Endometrial microvascular endothelial cells (primary cell): ENCODE measurements around the gene GJD3. TPM values are rescaled to one million over a fixed set of nuclear protein-coding genes. Genes with fewer than 3 reads are reported as not detected.
"Not testable (repeated sequence)": the region's sequence is repeated elsewhere in the genome, so short reads cannot be mapped to it uniquely, and the experiment has no call there.

Experiments used
- in situ Hi-C: cut with HindIII; loops from 2 replicates; pipeline ENCODE4 v1.10.0; 2017; ENCODE audit warnings: low sequenced_read_pairs, low pct_unique_long_range_greater_than_20kb; ENCODE audit errors: inconsistent ontology term
- total RNA-seq: library from RNA; depleted of rRNA; stranded (reverse); fragments of >200 nt; gene quantifications from one replicate; pipeline ENCODE4 v1.2.3, GENCODE V29; 2015; ENCODE audit errors: inconsistent ontology term

GJD3 gene
- not detected for total RNA-seq

DNA sequence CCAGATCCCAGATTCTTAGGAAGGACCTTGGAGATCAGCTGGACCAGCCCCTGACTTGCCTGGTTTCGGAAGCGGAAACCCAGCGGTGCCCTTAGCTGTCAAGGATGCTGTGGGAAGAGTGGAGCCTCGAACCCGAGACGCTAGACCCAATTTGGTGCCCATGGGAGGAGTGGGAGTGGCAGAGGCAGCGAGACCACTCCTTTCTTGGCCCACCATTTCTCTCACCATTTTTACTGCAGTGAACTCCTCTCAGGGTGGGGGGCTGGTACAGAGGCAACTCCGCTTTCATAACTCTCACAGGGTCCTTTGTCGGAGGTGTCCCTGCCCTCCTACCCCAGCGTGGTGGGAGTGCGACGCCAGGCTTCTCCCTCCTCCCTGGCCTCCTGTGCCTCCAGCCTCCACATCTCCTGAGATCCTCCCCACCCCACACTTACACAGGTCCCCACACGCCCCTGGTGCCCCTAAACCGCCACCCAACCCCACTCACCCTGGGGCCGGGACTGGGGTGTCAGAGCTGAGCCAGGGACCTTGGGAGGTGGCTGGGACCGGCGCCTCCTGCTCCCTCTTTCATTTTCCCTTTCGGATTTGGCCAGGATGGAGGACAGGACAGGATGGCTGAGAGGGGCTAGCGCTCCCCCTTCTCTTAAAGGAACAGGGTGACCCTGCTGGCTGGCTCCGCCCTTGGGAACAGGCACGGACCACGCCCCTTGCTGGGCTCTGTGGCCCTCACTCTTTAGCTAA lies at the start of gene GJD3:
Gene GJD3 (minus strand): TSS at position 617 of the 741 bp plus-strand sequence. CDS start 922 bp downstream, outside the sequence.
- in situ Hi-C loops: loop anchor here (10.0 kb wide), 2 partner anchors 49 to 81 kb away; partner anchors contain the start of gene IGFBP4

- in situ Hi-C loops: not testable (repeated sequence)
Measured at GRCh38 chr17:40414312-40414711, 49.8 kb upstream of the GJD3 start.

DNA sequence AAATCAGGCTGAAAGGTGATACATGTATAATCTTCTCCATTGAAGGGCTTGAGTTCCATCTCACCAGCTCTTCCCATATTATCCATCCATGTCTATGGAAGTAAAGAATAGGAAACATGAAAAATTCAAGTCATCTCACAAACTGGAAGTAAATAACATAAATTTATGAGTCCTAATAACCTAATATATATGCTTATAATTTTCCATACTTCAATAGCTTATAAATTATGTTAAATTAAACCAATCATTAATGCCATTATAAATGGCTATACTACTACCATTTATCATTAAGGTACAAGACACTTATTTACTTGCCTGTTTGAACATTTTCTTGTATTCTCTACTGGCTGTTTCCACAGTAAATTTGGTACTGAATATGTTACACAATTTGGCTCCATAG lies 48.3 kb upstream of the GJD3 start:
- in situ Hi-C loops: no loop called here

DNA sequence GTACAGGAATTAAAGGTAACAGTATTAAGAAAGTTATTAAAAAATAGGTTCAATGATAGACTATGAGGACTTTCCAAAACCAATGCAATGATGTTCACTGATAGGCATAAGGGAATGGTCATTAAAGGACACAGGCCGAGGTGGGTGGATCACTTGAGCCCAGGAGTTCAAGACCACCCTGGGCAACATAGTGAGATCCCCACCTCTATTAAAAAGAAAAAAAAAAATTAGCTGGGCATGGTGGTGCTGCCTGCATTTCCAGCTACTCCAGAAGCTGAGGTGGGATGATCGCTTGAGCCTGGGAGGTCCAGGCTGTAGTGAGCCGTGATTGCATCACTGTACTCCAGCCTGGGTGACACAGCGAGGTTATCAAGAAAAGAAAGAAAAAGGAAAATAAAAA lies 47.3 kb upstream of the GJD3 start:
- in situ Hi-C loops: no loop called here

DNA sequence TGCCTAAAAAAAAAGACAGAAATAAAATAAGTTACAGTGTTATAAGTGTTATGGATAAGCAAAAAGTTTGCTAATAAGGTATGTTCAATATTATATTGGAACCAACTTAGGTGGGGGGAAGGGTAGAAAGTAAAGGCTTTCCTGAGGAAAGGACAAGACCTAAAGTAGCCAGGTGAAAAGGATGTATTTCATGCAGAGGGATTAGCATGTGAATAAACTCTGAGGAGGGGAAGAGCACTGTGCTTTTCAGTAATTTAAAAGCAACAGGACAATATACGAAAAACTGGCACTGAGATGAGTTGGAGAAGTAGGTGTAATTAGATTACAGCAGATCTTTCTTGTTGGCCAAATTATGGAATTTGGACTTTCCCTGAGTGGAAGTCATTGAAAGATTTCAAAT lies 45.5 kb upstream of the GJD3 start:
- in situ Hi-C loops: no loop called here

DNA sequence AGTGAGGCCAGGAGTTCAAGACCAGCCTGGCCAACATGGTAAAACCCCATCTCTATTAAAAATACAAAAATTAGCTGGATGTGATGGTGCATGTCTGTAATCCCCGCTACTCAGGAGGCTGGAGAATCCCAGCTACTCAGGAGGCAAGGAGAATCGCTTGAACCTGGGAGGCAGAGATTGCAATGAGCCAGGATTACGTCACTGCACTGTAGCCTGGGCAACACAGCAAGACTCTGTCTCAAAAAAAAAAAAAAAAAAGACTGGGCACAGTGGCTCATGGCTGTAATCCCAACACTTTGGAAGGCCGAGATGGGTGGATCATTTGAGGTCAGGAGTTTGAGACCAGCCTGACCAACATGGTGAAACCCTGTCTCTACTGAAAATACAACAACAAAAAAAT lies 45.0 kb upstream of the GJD3 start:
- in situ Hi-C loops: not testable (repeated sequence)

DNA sequence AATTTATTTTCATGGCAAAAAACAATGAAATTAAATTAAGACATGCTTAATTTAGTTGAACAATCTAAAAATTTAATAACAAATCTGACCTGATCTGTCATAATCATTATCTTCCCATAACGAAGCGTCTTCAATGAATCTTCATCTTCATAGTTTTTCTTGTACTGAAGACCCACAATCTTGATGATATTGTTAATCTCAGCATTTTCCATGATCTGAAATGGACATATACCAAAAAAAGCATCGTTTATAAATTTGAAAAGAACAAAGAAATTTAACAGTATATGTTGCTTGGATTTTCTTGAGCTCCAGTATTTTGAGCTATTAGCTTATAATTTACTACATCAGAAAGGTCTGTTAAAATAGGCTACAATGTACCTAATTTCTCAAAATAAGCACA lies 42.9 kb upstream of the GJD3 start:
- in situ Hi-C loops: no loop called here

GRCh38 chr17:40404003-40404402 lies 39.5 kb upstream of the GJD3 start:
- in situ Hi-C loops: no loop called here

DNA sequence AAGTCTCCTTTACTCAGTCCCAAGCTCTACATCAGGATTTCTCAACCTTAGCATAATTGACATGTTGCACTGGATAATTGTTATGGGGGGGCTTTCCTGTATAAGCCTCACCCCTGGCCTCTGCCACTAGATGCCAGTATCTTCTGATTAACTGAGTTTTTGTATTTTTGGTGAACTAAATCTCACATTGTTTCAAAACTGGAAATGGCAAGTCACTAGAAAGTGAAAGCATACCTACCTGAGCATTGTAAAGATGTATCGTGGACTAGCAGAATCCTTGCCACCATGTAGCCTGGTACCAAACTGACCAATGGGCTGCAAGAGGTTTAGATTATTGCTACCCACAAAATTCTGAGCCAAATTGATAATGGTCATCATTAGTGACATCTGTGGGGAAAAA lies 38.1 kb upstream of the GJD3 start:
- in situ Hi-C loops: no loop called here

- in situ Hi-C loops: no loop called here
Measured at GRCh38 chr17:40399185-40399584, 34.6 kb upstream of the GJD3 start.

DNA sequence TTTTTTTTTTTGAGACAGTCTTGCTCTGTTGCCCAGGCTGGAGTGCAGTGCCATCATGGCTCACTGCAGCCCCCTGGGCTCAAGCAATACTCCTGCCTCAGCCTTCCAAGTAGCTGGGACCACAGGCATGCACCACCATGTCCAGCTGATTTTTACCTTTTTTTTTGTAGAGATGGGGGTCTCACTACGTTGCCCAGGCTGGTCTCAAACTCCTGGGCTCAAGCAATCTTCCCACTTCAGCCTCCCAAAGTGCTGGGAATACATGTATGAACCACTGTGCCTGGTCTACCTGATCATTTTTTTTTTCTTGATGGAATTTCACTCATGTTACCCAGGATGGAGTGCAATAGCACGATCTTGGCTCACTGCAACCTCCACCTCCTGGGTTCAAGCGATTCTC lies 22.0 kb upstream of the GJD3 start:
- in situ Hi-C loops: not testable (repeated sequence)

GRCh38 chr17:40382251-40382650 lies 17.7 kb upstream of the GJD3 start:
- in situ Hi-C loops: no loop called here

DNA sequence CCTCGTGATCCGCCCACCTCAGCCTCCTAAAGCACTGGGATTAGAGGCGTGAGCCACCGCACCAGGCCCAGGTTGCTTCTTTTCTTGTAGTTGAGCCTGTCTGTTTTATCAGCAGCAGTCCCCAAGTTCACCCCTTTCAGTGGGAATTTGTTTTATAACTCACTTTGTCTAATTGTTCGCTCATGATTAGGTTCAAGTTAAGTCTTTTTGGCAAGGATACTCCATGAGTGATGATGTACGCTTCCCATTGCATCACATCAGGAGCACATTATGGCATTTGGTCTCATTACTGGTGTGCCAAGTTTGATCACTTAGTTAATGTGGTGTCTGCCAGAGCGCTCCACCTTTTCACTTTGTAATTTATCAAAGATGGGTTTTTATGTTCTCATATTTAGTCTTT lies 14.4 kb upstream of the GJD3 start:
- in situ Hi-C loops: no loop called here

- in situ Hi-C loops: no loop called here
Measured at GRCh38 chr17:40377832-40378231, 13.3 kb upstream of the GJD3 start.

GRCh38 chr17:40376541-40376940 lies 12.0 kb upstream of the GJD3 start:
- in situ Hi-C loops: not testable (repeated sequence)

DNA sequence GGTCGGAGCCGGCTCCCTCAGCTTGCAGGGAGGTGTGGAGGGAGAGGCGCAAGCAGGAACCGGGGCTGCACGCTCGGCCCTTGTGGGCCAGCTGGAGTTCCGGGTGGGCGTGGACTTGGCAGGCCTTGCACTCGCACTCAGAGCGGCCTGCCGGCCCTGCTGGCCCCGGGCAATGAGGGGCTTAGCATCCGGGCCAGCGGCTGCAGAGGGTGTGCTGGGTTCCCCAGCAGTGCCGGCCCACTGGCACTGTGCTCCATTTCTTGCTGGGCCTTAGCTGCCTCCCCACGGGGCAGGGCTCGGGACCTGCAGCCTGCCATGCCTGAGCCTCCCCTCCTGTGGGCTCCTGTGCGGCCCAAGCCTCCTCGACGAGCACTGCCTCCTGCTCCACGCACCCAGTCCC lies 11.2 kb upstream of the GJD3 start:
- in situ Hi-C loops: not testable (repeated sequence)

DNA sequence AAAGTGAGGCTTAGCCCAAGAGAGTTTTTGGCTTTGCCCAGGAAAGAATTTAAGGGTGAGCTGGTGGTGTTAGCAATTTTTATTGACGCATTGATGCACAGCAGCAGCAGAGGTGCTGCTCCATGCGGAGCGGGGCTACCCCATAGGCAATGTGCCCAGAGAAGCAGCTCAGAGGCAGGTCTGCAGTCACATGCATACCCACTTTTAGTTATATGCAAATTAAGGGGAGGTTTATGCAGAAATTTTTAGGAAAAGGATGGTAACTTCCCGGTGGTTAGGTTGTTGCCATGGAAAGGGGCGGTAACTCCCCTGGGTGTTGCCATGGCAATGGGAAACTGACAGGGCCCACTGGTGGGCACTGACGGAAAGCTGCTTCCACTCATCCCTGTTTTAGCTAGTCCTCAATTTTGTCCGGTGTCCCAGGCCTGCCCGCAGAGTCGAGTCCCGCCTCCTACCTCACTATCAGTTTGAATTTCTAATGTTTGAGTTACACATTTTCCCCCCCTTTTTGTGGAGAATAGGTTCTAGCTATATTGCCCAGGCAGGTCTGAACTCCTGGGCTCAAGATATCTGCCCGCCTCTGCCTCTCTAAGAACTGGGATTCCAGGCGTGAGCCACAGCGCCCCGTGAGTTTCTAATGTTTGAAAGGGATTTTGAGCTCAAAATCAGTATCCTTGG lies 10.4 kb upstream of the GJD3 start:
- in situ Hi-C loops: no loop called here

DNA sequence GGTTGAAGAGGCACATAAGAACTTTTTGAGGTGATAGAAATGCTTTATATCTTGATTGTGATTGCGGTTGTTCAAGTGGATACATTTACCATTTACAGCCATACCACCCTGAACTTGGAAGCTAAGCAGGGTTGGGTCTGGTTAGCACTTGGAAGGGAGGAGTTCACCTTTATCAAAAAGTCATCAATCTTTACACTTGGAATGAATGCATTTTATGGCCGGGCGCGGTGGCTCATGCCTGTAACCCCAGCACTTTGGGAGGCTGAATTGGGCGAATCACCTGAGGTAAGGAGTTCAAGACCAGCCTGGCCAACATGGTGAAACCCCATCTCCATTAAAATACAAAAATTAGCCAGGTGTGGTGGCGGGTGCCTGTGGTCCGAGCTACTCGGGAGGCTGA lies 9.5 kb upstream of the GJD3 start:
- in situ Hi-C loops: no loop called here

DNA sequence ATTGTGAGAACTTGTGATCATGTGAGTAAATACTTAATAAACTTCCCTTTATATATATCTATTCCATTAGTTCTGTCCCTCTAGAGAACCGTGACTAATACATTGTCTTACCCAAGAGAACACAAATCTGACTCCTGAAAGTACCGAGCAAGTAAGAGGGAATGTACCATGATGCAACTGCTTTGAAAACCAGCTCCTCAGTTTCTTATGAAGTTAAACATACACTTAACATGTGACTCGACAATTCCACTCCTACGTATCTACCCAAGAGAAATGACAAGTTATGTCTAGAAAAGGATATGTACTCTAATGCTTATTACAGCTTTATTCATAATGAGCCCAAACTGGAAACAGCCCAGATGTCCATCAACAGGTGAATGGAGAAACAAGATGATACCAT lies 8.8 kb upstream of the GJD3 start:
- in situ Hi-C loops: no loop called here

- in situ Hi-C loops: not testable (repeated sequence)
Measured at GRCh38 chr17:40372644-40373043, 8.1 kb upstream of the GJD3 start.
